A673 (cell line): ENCODE results near the gene RAB26. TPM values are rescaled to one million over a fixed set of nuclear protein-coding genes. Genes with fewer than 3 reads are reported as not detected.

ENCODE experiments used
- BruUV-seq: library from RNA; stranded (reverse); fragments of 400-500 nt; replicated peaks from 2 replicates; lab custom pipeline; 2021; lab: Mats Ljungman, UMichigan
- CTCF ChIA-PET: fragments of 300-600 bp; sonication (Branson Sonifier 250); formaldehyde crosslinking; loops from one replicate; lab custom pipeline; 2022; ENCODE audit warnings: antibody characterized with exemption; lab: Charles Lee
- POLR2A ChIA-PET: fragments of 300-600 bp; sonication (Branson Sonifier 250); formaldehyde crosslinking; loops from one replicate; lab custom pipeline; 2022; ENCODE audit warnings: antibody characterized with exemption; ENCODE audit not compliant: low non-redundant PET; lab: Charles Lee
- DNase-seq: peaks from one replicate; pipeline ENCODE4 v3.0.0-alpha.2; 2015; ENCODE audit warnings: low spot score
- H3K27ac ChIP-seq: fragments of 200-600 bp; sonication (generic); 2 replicates; pipeline ENCODE4 v1.5.1; 2016; ENCODE audit warnings: mixed run types, low read depth, mild to moderate bottlenecking, mixed read lengths, antibody characterized with exemption, low read length; ENCODE audit not compliant: poor library complexity, severe bottlenecking
- H3K27me3 ChIP-seq: fragments of 200-600 bp; sonication (generic); replicated peaks from 2 replicates; pipeline ENCODE4 v1.6.1; 2017; ENCODE audit warnings: mixed run types, low read depth, mild to moderate bottlenecking, mixed read lengths, antibody characterized with exemption, low read length; ENCODE audit not compliant: insufficient read depth, poor library complexity
- H3K36me3 ChIP-seq: fragments of 200-600 bp; sonication (generic); 2 replicates; pipeline ENCODE4 v1.6.1; 2016; ENCODE audit warnings: mixed run types, mild to moderate bottlenecking, mixed read lengths, antibody characterized with exemption, low read length; ENCODE audit not compliant: insufficient read depth, poor library complexity, severe bottlenecking
- H3K4me1 ChIP-seq: fragments of 200-600 bp; sonication (generic); 2 replicates; pipeline ENCODE4 v1.6.1; 2017; ENCODE audit warnings: mixed run types, mild to moderate bottlenecking, mixed read lengths, antibody characterized with exemption, low read length; ENCODE audit not compliant: insufficient read depth, poor library complexity, severe bottlenecking
- H3K4me3 ChIP-seq: fragments of 200-600 bp; sonication (generic); 2 replicates; pipeline ENCODE4 v1.5.1; 2016; ENCODE audit warnings: low read depth, mixed run types, mild to moderate bottlenecking, mixed read lengths, low read length; ENCODE audit not compliant: poor library complexity, severe bottlenecking
- H3K9me3 ChIP-seq: fragments of 200-600 bp; sonication (generic); 2 replicates; pipeline ENCODE4 v1.6.1; 2016; ENCODE audit warnings: mixed run types, low read depth, mild to moderate bottlenecking, mixed read lengths, antibody characterized with exemption, low read length; ENCODE audit not compliant: poor library complexity, severe bottlenecking
- EZH2 ChIP-seq: fragments of 200-600 bp; sonication (generic); IDR thresholded peaks from 2 replicates; pipeline ENCODE4 v1.6.1; 2017; ENCODE audit warnings: borderline replicate concordance, low read depth, mild to moderate bottlenecking, mixed read lengths, antibody characterized with exemption, low read length; ENCODE audit not compliant: poor library complexity, severe bottlenecking
- intact Hi-C: fragments of 100-400 bp; cut with micrococcal nuclease; formaldehyde crosslinking; loops from one replicate; pipeline ENCODE4 v1.10.0; 2022; ENCODE audit not compliant: unreplicated experiment
- total RNA-seq: library from RNA; stranded (reverse); gene quantifications from 2 replicates; pipeline ENCODE4 v1.2.3, GENCODE V29; 2021
- TF ChIP-seq, protein P1 (sequence below): fragments of 300-800, 200-600 bp; sonication (generic); conservative IDR thresholded peaks from 2 replicates; pipeline ENCODE4 v1.5.1; 2017; ENCODE audit warnings: low read depth, mild to moderate bottlenecking, antibody characterized with exemption, low read length, moderate library complexity, mixed read lengths

RAB26 gene
- total RNA-seq, 1 experiment from 2014 or later: 0.49 TPM

DNA sequence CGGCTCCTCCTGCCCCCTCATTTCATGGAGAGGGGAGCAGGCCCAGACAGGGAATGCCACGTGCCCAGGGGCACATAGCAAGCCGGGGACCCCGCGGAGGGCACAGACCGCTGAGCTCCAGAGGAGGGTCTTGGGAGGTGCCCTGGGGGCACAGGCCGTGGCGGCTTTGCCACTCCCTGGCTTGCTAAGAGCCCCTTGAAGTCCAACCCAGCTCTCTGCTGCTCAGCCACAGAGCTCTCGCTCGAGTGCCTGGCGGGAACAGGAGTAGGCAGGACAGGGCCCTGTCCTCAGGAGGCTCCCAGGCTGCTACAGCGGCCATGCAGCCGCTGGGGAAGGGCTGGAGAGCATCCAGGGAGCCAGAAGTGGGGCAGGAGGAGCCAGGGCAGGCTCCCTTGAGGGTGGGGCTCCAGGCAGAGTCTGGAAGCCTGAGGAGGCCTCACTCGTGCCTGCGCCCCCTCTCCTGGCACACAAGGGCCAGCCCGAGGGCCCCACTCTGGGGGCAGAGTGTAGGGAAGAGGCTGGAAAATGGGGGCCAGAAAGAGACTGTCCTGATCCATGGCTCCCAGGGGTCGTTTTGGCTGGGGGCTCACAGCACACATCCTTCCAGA, 4.4 kb upstream of the RAB26 start:
- intact Hi-C loops: no loop called here
- CTCF ChIA-PET: no interaction called here
- no peak for DNase-seq

DNA sequence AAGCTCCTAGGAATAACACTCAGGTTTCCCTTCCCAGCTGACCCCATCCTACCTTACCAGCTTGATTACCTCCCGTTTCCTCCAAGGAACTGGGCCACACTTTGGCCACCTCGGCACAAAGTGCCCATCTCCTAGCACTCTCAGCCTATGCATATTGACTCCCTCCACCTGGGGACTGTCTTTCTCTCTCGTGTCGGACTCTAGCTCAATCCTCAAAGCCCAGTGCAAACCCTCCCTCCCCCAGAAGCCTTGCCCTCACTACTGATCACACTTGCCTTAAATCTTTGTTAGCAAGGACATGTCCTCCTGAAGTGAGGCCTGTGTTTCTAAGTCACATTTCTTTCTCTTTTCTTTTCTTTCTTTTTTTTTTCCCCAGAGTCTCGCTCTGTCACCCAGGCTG, 2.6 kb upstream of the RAB26 start:
- Histone ChIP-seq H3K27ac (no peak overlapping the region), H3K9me3 (no peaks in the 10 kb centered on the region), H3K4me1 (peaks cover 27% of the 10 kb centered on the region), H3K36me3 (no peaks in the 10 kb centered on the region), H3K4me3 (no peak overlapping the region), H3K27me3 (no peaks in the 10 kb centered on the region)
- BruUV-seq: no TSS peak
- CTCF ChIA-PET: no interaction called here
- DNase-seq: no peak
- POLR2A ChIA-PET: interaction anchor here (0.6 kb wide), 1 partner anchor 25 kb away, joined by 4 read pairs; no protein-coding TSS in a partner anchor
- TF ChIP-seq, protein P1, sequence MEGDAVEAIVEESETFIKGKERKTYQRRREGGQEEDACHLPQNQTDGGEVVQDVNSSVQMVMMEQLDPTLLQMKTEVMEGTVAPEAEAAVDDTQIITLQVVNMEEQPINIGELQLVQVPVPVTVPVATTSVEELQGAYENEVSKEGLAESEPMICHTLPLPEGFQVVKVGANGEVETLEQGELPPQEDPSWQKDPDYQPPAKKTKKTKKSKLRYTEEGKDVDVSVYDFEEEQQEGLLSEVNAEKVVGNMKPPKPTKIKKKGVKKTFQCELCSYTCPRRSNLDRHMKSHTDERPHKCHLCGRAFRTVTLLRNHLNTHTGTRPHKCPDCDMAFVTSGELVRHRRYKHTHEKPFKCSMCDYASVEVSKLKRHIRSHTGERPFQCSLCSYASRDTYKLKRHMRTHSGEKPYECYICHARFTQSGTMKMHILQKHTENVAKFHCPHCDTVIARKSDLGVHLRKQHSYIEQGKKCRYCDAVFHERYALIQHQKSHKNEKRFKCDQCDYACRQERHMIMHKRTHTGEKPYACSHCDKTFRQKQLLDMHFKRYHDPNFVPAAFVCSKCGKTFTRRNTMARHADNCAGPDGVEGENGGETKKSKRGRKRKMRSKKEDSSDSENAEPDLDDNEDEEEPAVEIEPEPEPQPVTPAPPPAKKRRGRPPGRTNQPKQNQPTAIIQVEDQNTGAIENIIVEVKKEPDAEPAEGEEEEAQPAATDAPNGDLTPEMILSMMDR: no peak
- no peak for TF ChIP-seq EZH2
- intact Hi-C loops: no loop called here

More for the DNA sequence above, 4.4 kb upstream of the RAB26 start:
- H3K9me3 ChIP-seq: no peaks in the 10 kb centered on the region
- TF ChIP-seq EZH2: no peak
- TF ChIP-seq, protein P1: no peak
- H3K27me3 ChIP-seq: no peaks in the 10 kb centered on the region
- H3K4me3 ChIP-seq: no peak overlapping the region
- no peak overlapping the region for H3K27ac ChIP-seq
- POLR2A ChIA-PET: interaction anchor here (0.7 kb wide), 1 partner anchor 11 kb away, joined by 6 read pairs; no protein-coding TSS in a partner anchor
- no peaks in the 10 kb centered on the region for H3K36me3 ChIP-seq
- peaks cover 9% of the 10 kb centered on the region for H3K4me1 ChIP-seq
- BruUV-seq: no TSS peak

DNA sequence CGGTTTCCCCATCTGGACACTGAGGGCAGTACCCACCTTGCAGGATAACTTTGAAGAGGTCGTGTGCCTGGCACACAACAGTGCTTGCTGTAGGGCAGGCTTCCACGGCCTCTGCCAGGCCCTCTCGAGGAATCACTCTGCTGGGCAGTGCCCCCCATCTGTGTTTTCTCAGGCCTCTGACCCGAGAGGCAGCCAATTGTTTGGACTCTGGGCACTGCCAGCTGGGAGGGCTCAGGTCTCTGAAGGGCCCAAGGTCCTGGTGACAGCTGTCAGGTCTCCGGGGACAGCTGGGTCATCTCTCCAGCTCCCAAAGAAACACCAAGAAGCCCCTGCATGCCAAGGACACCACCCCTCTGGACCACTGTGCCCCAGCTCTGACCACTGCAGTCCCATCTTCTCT, 1.0 kb upstream of the RAB26 start:
- no peaks in the 10 kb centered on the region for H3K27me3 ChIP-seq
- H3K4me1 ChIP-seq: peaks cover 42% of the 10 kb centered on the region
- ChIA-PET CTCF (interaction anchor here (0.5 kb wide), 1 partner anchor 424 kb away, joined by 4 read pairs; no protein-coding TSS in a partner anchor), POLR2A (interaction anchor here (0.6 to 1.0 kb wide), 2 partner anchors 8 to 271 kb away, joined by 3 to 4 read pairs; partner anchors contain the start of gene TRAF7)
- no TSS peak for BruUV-seq
- TF ChIP-seq EZH2: no peak
- TF ChIP-seq, protein P1: no peak
- intact Hi-C loops: no loop called here
- DNase-seq: no peak
- H3K27ac ChIP-seq: no peak overlapping the region
- H3K9me3 ChIP-seq: no peaks in the 10 kb centered on the region
- H3K4me3 ChIP-seq: no peak overlapping the region
- H3K36me3 ChIP-seq: peaks cover 14% of the 10 kb centered on the region
